Adrenal gland (tissue), 5 donors: ENCODE data around the gene SMPX.

Experiments
- POLR2A ChIP-seq, 2 donors: fragments of 450-650 bp; IDR thresholded peaks; one replicate each; pipeline ENCODE4 v1.6.1; 2017; ENCODE audit warnings: antibody characterized with exemption in 2 of 2, mild to moderate bottlenecking in 2 of 2, moderate library complexity in 1 of 2
- TF ChIP-seq, protein P1 (sequence below), 6 experiments: fragments of 450-650 bp in 4 of 6; fragments of 200-600 bp in 2 of 6; sonication (generic) in 1 of 6; IDR thresholded peaks; 1 replicate in 5 of 6; 2 replicates in 1 of 6; pipeline versions ENCODE4 v1.5.1 to v1.8.0; 2016 to 2021; ENCODE audit warnings: antibody characterized with exemption in 6 of 6, mild to moderate bottlenecking in 2 of 6, moderate library complexity in 1 of 6
- donor health status: DM: no; HTN: no; CAD: no.

DNA sequence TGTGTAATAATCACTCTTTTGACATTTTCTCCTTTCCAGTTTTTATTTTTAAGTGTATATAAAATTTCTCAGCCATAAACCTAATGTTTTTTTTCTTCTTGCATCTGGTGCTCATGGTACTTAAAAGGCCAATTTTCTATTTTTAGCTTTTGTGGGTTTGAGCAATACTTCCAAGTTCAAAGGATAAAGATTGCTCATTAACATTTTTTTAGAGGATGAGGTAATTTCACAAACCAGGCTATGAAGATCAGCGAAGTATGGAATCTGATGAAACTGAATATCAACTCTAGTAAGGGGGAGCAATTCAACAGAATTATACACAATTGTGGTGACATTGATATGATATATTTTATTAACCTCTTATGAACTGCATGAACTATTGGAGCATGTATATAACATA, 74.0 kb downstream of the SMPX start:
- TF ChIP-seq, protein P1, sequence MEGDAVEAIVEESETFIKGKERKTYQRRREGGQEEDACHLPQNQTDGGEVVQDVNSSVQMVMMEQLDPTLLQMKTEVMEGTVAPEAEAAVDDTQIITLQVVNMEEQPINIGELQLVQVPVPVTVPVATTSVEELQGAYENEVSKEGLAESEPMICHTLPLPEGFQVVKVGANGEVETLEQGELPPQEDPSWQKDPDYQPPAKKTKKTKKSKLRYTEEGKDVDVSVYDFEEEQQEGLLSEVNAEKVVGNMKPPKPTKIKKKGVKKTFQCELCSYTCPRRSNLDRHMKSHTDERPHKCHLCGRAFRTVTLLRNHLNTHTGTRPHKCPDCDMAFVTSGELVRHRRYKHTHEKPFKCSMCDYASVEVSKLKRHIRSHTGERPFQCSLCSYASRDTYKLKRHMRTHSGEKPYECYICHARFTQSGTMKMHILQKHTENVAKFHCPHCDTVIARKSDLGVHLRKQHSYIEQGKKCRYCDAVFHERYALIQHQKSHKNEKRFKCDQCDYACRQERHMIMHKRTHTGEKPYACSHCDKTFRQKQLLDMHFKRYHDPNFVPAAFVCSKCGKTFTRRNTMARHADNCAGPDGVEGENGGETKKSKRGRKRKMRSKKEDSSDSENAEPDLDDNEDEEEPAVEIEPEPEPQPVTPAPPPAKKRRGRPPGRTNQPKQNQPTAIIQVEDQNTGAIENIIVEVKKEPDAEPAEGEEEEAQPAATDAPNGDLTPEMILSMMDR (IDR thresholded peaks at IDR 0.05): no peak
- no peak for TF ChIP-seq POLR2A (IDR thresholded peaks at IDR 0.05)
